C4-2B (cell line): ENCODE data around the gene KPNA1.

Source experiments
- H3K27ac ChIP-seq: fragments of 450-650 bp; 2 replicates; pipeline ENCODE4 v1.5.1; 2017
- CTCF ChIP-seq: fragments of 450-650 bp; conservative IDR thresholded peaks from 2 replicates; pipeline ENCODE4 v1.5.1; 2017; ENCODE audit warnings: mild to moderate bottlenecking
- ZFX ChIP-seq: fragments of 450-650 bp; IDR thresholded peaks from 2 replicates; pipeline ENCODE4 v1.6.1; 2017

Gene KPNA1

GRCh38 chr3:122390665-122391064 is 124.1 kb downstream of the KPNA1 start:
- TF ChIP-seq CTCF (no peak), ZFX (no peak)
- H3K27ac ChIP-seq: no peak overlapping the region

DNA sequence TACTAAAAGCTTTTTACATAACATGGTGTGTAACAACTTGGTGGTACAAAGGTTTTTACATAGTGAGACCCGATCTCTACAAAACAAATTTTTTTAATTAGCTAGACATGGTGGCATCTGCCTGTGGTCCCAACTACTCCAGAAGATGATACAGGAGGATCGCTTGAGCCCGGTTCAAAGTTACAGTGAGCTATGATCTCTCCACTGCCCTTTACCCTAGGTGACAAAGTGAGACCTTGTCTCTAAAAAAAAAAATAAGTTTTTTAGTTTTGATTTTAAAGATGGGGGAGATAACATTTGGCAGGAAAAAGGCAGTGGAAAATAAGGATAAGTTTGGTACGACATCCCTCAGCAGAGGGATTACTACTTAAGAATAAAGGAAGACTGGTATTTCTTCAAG is 124.8 kb downstream of the KPNA1 start:
- H3K27ac ChIP-seq: no peak overlapping the region
- TF ChIP-seq CTCF: no peak
- TF ChIP-seq ZFX: no peak

DNA sequence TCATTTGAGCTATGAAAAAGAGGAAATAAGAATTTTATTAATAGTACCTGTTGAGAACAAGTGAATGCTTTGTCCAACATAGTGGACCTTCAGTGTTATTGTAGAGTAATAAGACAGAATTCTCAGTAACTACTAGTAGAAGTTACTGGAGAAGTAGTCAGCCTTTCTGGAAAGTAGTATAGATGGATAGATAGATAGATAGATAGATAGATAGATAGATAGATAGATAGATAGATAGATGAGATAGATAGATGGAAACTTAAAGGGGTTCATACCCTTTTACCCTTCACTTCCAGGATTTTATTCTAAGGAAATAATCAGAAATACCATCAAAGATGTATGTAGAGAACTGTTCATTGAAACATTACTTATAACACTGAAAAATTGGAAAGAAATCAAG is 125.5 kb downstream of the KPNA1 start:
- TF ChIP-seq CTCF (no peak), ZFX (no peak)

GRCh38 chr3:122387709-122388108 is 127.0 kb downstream of the KPNA1 start:
- TF ChIP-seq ZFX: no peak
- TF ChIP-seq CTCF: peak; percentile 26
- H3K27ac ChIP-seq: no peak overlapping the region

More for the DNA sequence above, 125.5 kb downstream of the KPNA1 start:
- no peak overlapping the region for H3K27ac ChIP-seq

GRCh38 chr3:122383771-122384697 is 130.7 kb downstream of the KPNA1 start, which contains the start of gene FAM162A:
Gene FAM162A, plus strand, starts transcription at chr3:122384182. Its CDS starts 84 bp downstream, at chr3:122384266.
- TF ChIP-seq CTCF: peak; percentile 93
- TF ChIP-seq ZFX: no peak
- peak within 1 kb of the TSS; percentile 81 for H3K27ac ChIP-seq

- no peak for TF ChIP-seq CTCF
- TF ChIP-seq ZFX: peak; percentile 71
- H3K27ac ChIP-seq: peak within 1 kb of the TSS; percentile 81
These were observed 131.7 kb downstream of the KPNA1 start, which contains the start of gene MIX23 for GRCh38 chr3:122382888-122383666. Gene MIX23, minus strand, starts transcription at chr3:122383231. Its CDS starts 7 bp downstream, at chr3:122383224.
